H9 (cell line): ENCODE results near the gene HHIPL2. TPM values are rescaled to one million over a fixed set of nuclear protein-coding genes. Genes with fewer than 3 reads are reported as not detected.

Experiments used
- DNase-seq: peaks from one replicate; pipeline ENCODE4 v3.0.0-alpha.2; 2017
- H2AFZ ChIP-seq: one replicate; pipeline ENCODE4 v1.6.1; 2013; ENCODE audit warnings: mild to moderate bottlenecking, low read length, control low read depth, moderate library complexity
- H2AK5ac ChIP-seq: 2 replicates; pipeline ENCODE4 v1.6.1; 2013; ENCODE audit warnings: low read length, control low read depth, mixed read lengths; ENCODE audit not compliant: insufficient read length
- H2BK120ac ChIP-seq: one replicate; pipeline ENCODE4 v1.6.1; 2013; ENCODE audit warnings: low read depth, mild to moderate bottlenecking, low read length, control low read depth, inconsistent platforms; ENCODE audit not compliant: poor library complexity, severe bottlenecking
- H2BK12ac ChIP-seq: 2 replicates; pipeline ENCODE4 v1.6.1; 2013; ENCODE audit warnings: low read length, control low read depth, mixed read lengths, low read depth; ENCODE audit not compliant: insufficient read length
- H2BK15ac ChIP-seq: 2 replicates; pipeline ENCODE4 v1.6.1; 2013; ENCODE audit warnings: low read depth, low read length, control low read depth
- H2BK20ac ChIP-seq: one replicate; pipeline ENCODE4 v1.6.1; 2013; ENCODE audit warnings: low read depth, mild to moderate bottlenecking, low read length, control low read depth, inconsistent platforms; ENCODE audit not compliant: poor library complexity, severe bottlenecking
- H2BK5ac ChIP-seq: 2 replicates; pipeline ENCODE4 v1.6.1; 2013; ENCODE audit warnings: low read length, control low read depth, mixed read lengths; ENCODE audit not compliant: insufficient read length
- H3K14ac ChIP-seq: 2 replicates; pipeline ENCODE4 v1.6.1; 2013; ENCODE audit warnings: low read length, control low read depth; ENCODE audit not compliant: insufficient read depth
- H3K18ac ChIP-seq: 2 replicates; pipeline ENCODE4 v1.6.1; 2013; ENCODE audit warnings: low read depth, mild to moderate bottlenecking, mixed read lengths, low read length, control low read depth; ENCODE audit not compliant: insufficient read length
- H3K23ac ChIP-seq: 2 replicates; pipeline ENCODE4 v1.6.1; 2013; ENCODE audit warnings: low read length, control low read depth, mixed read lengths, low read depth; ENCODE audit not compliant: insufficient read length
- H3K23me2 ChIP-seq: 2 replicates; pipeline ENCODE4 v1.6.1; 2013; ENCODE audit warnings: low read depth, mild to moderate bottlenecking, mixed read lengths, low read length, control low read depth; ENCODE audit not compliant: insufficient read length, poor library complexity, severe bottlenecking
- H3K27ac ChIP-seq: 2 replicates; pipeline ENCODE4 v1.5.1; 2013; ENCODE audit warnings: low read length, control low read depth, mixed read lengths, low read depth; ENCODE audit not compliant: insufficient read length
- H3K27me3 ChIP-seq: 2 replicates; pipeline ENCODE4 v1.6.1; 2013; ENCODE audit warnings: low read length, control low read depth, inconsistent platforms; ENCODE audit not compliant: insufficient read depth
- H3K4ac ChIP-seq: 2 replicates; pipeline ENCODE4 v1.6.1; 2013; ENCODE audit warnings: low read depth, mild to moderate bottlenecking, control low read depth, inconsistent platforms, low read length, moderate library complexity
- H3K4me1 ChIP-seq: 2 replicates; pipeline ENCODE4 v1.6.1; 2013; ENCODE audit warnings: low read length, control low read depth, inconsistent platforms; ENCODE audit not compliant: insufficient read depth
- H3K4me2 ChIP-seq: 2 replicates; pipeline ENCODE4 v1.6.1; 2013; ENCODE audit warnings: low read length, control low read depth, mixed read lengths; ENCODE audit not compliant: insufficient read length, insufficient read depth
- H3K56ac ChIP-seq: 2 replicates; pipeline ENCODE4 v1.6.1; 2013; ENCODE audit warnings: low read depth, mild to moderate bottlenecking, mixed read lengths, low read length, control low read depth; ENCODE audit not compliant: insufficient read length
- H3K79me1 ChIP-seq: 2 replicates; pipeline ENCODE4 v1.6.1; 2013; ENCODE audit warnings: low read depth, mild to moderate bottlenecking, moderate library complexity, low read length, control low read depth, inconsistent platforms; ENCODE audit not compliant: insufficient read depth, poor library complexity, severe bottlenecking
- H3K79me2 ChIP-seq: 2 replicates; pipeline ENCODE4 v1.6.1; 2013; ENCODE audit warnings: low read length, control low read depth, inconsistent platforms; ENCODE audit not compliant: insufficient read depth
- H3K9ac ChIP-seq: 2 replicates; pipeline ENCODE4 v1.6.1; 2013; ENCODE audit warnings: low read length, control low read depth, mixed read lengths; ENCODE audit not compliant: insufficient read length; ENCODE audit errors: extremely low read depth
- H3K9me3 ChIP-seq: one replicate; pipeline ENCODE4 v1.6.1; 2013; ENCODE audit warnings: low read depth, low read length, inconsistent platforms; ENCODE audit not compliant: control insufficient read depth
- H3T11ph ChIP-seq: one replicate; pipeline ENCODE4 v1.6.1; 2013; ENCODE audit warnings: mild to moderate bottlenecking, low read length, control low read depth, inconsistent platforms
- H4K20me1 ChIP-seq: one replicate; pipeline ENCODE4 v1.6.1; 2013; ENCODE audit not compliant: control insufficient read depth, insufficient read length, insufficient read depth
- H4K5ac ChIP-seq: 2 replicates; pipeline ENCODE4 v1.6.1; 2013; ENCODE audit warnings: low read depth, mild to moderate bottlenecking, mixed read lengths, low read length, control low read depth; ENCODE audit not compliant: insufficient read length
- H4K8ac ChIP-seq: replicated peaks from 2 replicates; pipeline ENCODE4 v1.6.1; 2013; ENCODE audit warnings: low read length, control low read depth, mixed read lengths, low read depth; ENCODE audit not compliant: insufficient read length
- H4K91ac ChIP-seq: 2 replicates; pipeline ENCODE4 v1.6.1; 2013; ENCODE audit warnings: low read depth, mild to moderate bottlenecking, moderate library complexity, mixed read lengths, low read length, control low read depth; ENCODE audit not compliant: insufficient read length
- H3K27ac Mint-ChIP-seq, 3 experiments: 2 replicates in 2 of 3; 3 replicates in 1 of 3; pipeline ENCODE4 v1.8.0; 2020 to 2021; ENCODE audit warnings: mixed read lengths in 3 of 3, mild to moderate bottlenecking in 1 of 3, moderate library complexity in 1 of 3
- H3K27me3 Mint-ChIP-seq: 2 replicates; pipeline ENCODE4 v1.8.0; 2021; ENCODE audit warnings: low read depth, mild to moderate bottlenecking, moderate library complexity, mixed read lengths
- H3K36me3 Mint-ChIP-seq, 3 experiments: 2 replicates in 2 of 3; 3 replicates in 1 of 3; pipeline ENCODE4 v1.8.0; 2020 to 2021; ENCODE audit warnings: low read depth in 3 of 3, mixed read lengths in 3 of 3; ENCODE audit not compliant: insufficient read depth in 1 of 3
- H3K4me1 Mint-ChIP-seq, 2 experiments: 2 replicates each; pipeline ENCODE4 v1.8.0; 2020; ENCODE audit warnings: mixed read lengths in 2 of 2
- H3K4me3 Mint-ChIP-seq, 2 experiments: 2 replicates in 1 of 2; 3 replicates in 1 of 2; pipeline ENCODE4 v1.8.0; 2020 to 2021; ENCODE audit warnings: mild to moderate bottlenecking in 2 of 2, mixed read lengths in 2 of 2, moderate library complexity in 1 of 2
- H3K9me3 Mint-ChIP-seq, 2 experiments: 2 replicates in 1 of 2; 3 replicates in 1 of 2; pipeline ENCODE4 v1.8.0; 2020; ENCODE audit warnings: mild to moderate bottlenecking in 2 of 2, mixed read lengths in 2 of 2, moderate library complexity in 1 of 2
- CTCF ChIP-seq: fragments of 200-600 bp; sonication (generic); conservative IDR thresholded peaks from 3 replicates; pipeline ENCODE4 v1.8.0; 2021; ENCODE audit warnings: antibody characterized with exemption, mild to moderate bottlenecking
- WGBS: extraction: QIAGEN DNeasy Blood & Tissue Kit; methylation state at CpG from one replicate; pipeline ENCODE4 v1.1.7; 2013; ENCODE audit warnings: missing lambda C conversion rate, low lambda C conversion rate, mixed read lengths; ENCODE audit not compliant: insufficient read length; ENCODE audit errors: extremely low coverage; 5-methylcytosine and 5-hydroxymethylcytosine counted together
- total RNA-seq: library from RNA; stranded (reverse); gene quantifications from 2 replicates; pipeline ENCODE4 v1.2.1, GENCODE V29; 2021

Gene HHIPL2
- total RNA-seq, 1 experiment from 2014 or later: 0.39 TPM

DNA sequence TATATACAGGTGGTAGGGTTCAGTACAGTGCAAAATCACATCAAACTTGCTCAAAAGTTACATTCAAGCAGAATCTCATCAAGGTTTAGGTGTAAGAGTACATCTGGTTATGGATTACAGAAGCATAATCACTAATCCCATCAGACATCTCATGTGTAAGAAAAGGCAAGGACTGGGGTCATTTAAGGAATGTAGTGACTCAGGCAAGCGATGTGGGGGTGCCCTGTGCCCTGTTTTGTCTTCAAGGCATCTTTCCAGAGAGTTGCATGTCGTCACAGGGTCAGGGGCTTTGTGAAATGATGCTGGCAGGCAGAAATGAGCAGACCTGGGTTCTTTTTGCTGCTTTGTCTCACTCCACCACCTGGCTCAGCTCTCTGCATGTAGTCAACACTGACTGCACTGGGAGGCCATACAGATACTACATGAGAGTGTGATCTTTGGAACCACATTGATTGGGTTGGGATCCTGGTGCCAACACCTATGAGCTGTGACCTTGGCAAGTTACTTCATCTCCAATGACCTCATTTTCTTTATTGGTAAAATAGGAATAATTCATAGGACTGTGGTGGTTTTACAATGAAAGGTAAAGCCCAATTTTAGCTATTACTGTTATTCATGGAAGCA, 8.2 kb upstream of the HHIPL2 start:
- Histone ChIP-seq H4K8ac (no peak overlapping the region), H2BK12ac (no peak overlapping the region), H2BK120ac (no peak overlapping the region), H3K23me2 (no peaks in the 10 kb centered on the region), H3K23ac (no peak overlapping the region), H2BK20ac (no peak overlapping the region), H3K79me2 (no peaks in the 10 kb centered on the region), H3K4me1 (no peaks in the 10 kb centered on the region), H3K18ac (no peak overlapping the region), H3K9ac (no peak overlapping the region), H4K5ac (no peak overlapping the region), H3T11ph (no peak overlapping the region), H2AFZ (no peak overlapping the region), H2BK15ac (no peak overlapping the region), H2BK5ac (no peak overlapping the region), H3K79me1 (no peaks in the 10 kb centered on the region), H2AK5ac (no peak overlapping the region), H3K56ac (no peak overlapping the region), H3K4me2 (no peak overlapping the region), H3K9me3 (no peaks in the 10 kb centered on the region), H4K20me1 (no peaks in the 10 kb centered on the region), H3K27ac (no peak overlapping the region), H3K27me3 (no peaks in the 10 kb centered on the region), H4K91ac (no peak overlapping the region), H3K14ac (no peak overlapping the region), H3K4ac (no peak overlapping the region)
- no peaks in the 10 kb centered on the region for H3K9me3 Mint-ChIP-seq
- H3K4me1 Mint-ChIP-seq: no peaks in the 10 kb centered on the region
- no peak for TF ChIP-seq CTCF
- H3K27me3 Mint-ChIP-seq: no peaks in the 10 kb centered on the region
- DNase-seq: no peak
- peak overlapping the region in 1 of 3 experiments; percentile 59; a peak in 1 of 7 replicates for H3K27ac Mint-ChIP-seq
- no peak overlapping the region for H3K4me3 Mint-ChIP-seq
- peaks cover 4 to 31% (median 17%) of the 10 kb centered on the region in 3 experiments; a peak in 6 of 7 replicates for H3K36me3 Mint-ChIP-seq
- no CpG with 5 or more reads among the region's 2 CpGs for WGBS
